ENCODE measurements around the gene RAB31.

Gene RAB31

GRCh38 chr18:9757827-9758621, 49.9 kb downstream of the RAB31 start:
- Histone ChIP-seq H3K9me3 (ENCODE audit: insufficient read depth, low read length, severe bottlenecking) (no peaks in the 10 kb centered on the region), H4K20me1 (ENCODE audit: insufficient read depth, low read length) (no peaks in the 10 kb centered on the region), H3K9ac (ENCODE audit: low read depth, low read length) (no peak overlapping the region), H3K4me3 (ENCODE audit: low read depth in 1 of 2, low read length in 2 of 2) (no peak overlapping the region), H3K4me2 (ENCODE audit: insufficient read depth, low read length) (no peak overlapping the region), H2AFZ (ENCODE audit: low read depth, low read length) (no peak overlapping the region), H3K36me3 (ENCODE audit: insufficient read depth, low read length) (no peaks in the 10 kb centered on the region), H3K79me2 (ENCODE audit: insufficient read depth, low read length) (no peaks in the 10 kb centered on the region), H3K4me1 (ENCODE audit: insufficient read depth, low read length) (no peaks in the 10 kb centered on the region), H3K27ac (ENCODE audit: low read length) (no peak overlapping the region), H3K27me3 (ENCODE audit: insufficient read depth, low read length, poor library complexity) (peaks cover 4% of the 10 kb centered on the region)
- DNase-seq, result no peak
- TF ChIP-seq CTCF (IDR thresholded peaks at IDR 0.05; ENCODE audit: borderline replicate concordance, extremely low read depth, low read length, poor library complexity, severe bottlenecking) (no peak), EZH2 (IDR thresholded peaks at IDR 0.05; ENCODE audit: borderline replicate concordance, low read depth, low read length, severe bottlenecking) (no peak)
- ATAC-seq (ENCODE audit: insufficient read depth, low read depth), result no peak

GRCh38 chr18:9758624-9759075, 50.5 kb downstream of the RAB31 start:
- no peaks in the 10 kb centered on the region for H3K4me1 ChIP-seq (ENCODE audit: insufficient read depth, low read length)
- H2AFZ ChIP-seq (ENCODE audit: low read depth, low read length), result no peak overlapping the region
- H3K27me3 ChIP-seq (ENCODE audit: insufficient read depth, low read length, poor library complexity), result peaks cover 4% of the 10 kb centered on the region
- H3K9me3 ChIP-seq (ENCODE audit: insufficient read depth, low read length, severe bottlenecking), result no peaks in the 10 kb centered on the region
- TF ChIP-seq CTCF (IDR thresholded peaks at IDR 0.05; ENCODE audit: borderline replicate concordance, extremely low read depth, low read length, poor library complexity, severe bottlenecking) (no peak), EZH2 (IDR thresholded peaks at IDR 0.05; ENCODE audit: borderline replicate concordance, low read depth, low read length, severe bottlenecking) (no peak)
- no peaks in the 10 kb centered on the region for H4K20me1 ChIP-seq (ENCODE audit: insufficient read depth, low read length)
- H3K9ac ChIP-seq (ENCODE audit: low read depth, low read length), result no peak overlapping the region
- DNase-seq (no peak), ATAC-seq (ENCODE audit: insufficient read depth, low read depth) (no peak)
- no peak overlapping the region for H3K4me2 ChIP-seq (ENCODE audit: insufficient read depth, low read length)
- H3K4me3 ChIP-seq (ENCODE audit: low read depth in 1 of 2, low read length in 2 of 2), result no peak overlapping the region
- H3K36me3 ChIP-seq (ENCODE audit: insufficient read depth, low read length), result no peaks in the 10 kb centered on the region
- no peaks in the 10 kb centered on the region for H3K79me2 ChIP-seq (ENCODE audit: insufficient read depth, low read length)
- no peak overlapping the region for H3K27ac ChIP-seq (ENCODE audit: low read length)

- Histone ChIP-seq H3K9me3 (ENCODE audit: insufficient read depth, low read length, severe bottlenecking) (no peaks in the 10 kb centered on the region), H4K20me1 (ENCODE audit: insufficient read depth, low read length) (no peaks in the 10 kb centered on the region), H3K36me3 (ENCODE audit: insufficient read depth, low read length) (no peaks in the 10 kb centered on the region), H3K4me2 (ENCODE audit: insufficient read depth, low read length) (no peak overlapping the region), H3K4me1 (ENCODE audit: insufficient read depth, low read length) (no peaks in the 10 kb centered on the region), H3K4me3 (ENCODE audit: low read depth in 1 of 2, low read length in 2 of 2) (no peak overlapping the region), H3K27me3 (ENCODE audit: insufficient read depth, low read length, poor library complexity) (peaks cover under 1% of the 10 kb centered on the region), H3K79me2 (ENCODE audit: insufficient read depth, low read length) (no peaks in the 10 kb centered on the region), H2AFZ (ENCODE audit: low read depth, low read length) (no peak overlapping the region), H3K9ac (ENCODE audit: low read depth, low read length) (no peak overlapping the region), H3K27ac (ENCODE audit: low read length) (no peak overlapping the region)
- DNase-seq (no peak), ATAC-seq (ENCODE audit: insufficient read depth, low read depth) (no peak)
- no peak for TF ChIP-seq EZH2 (IDR thresholded peaks at IDR 0.05; ENCODE audit: borderline replicate concordance, low read depth, low read length, severe bottlenecking)
- no peak for TF ChIP-seq CTCF (IDR thresholded peaks at IDR 0.05; ENCODE audit: borderline replicate concordance, extremely low read depth, low read length, poor library complexity, severe bottlenecking)
Observed at GRCh38 chr18:9760641-9761040, 52.5 kb downstream of the RAB31 start.

All from DND-41 (cell line).